ENCODE measurements around the gene RNASE13.

DNA sequence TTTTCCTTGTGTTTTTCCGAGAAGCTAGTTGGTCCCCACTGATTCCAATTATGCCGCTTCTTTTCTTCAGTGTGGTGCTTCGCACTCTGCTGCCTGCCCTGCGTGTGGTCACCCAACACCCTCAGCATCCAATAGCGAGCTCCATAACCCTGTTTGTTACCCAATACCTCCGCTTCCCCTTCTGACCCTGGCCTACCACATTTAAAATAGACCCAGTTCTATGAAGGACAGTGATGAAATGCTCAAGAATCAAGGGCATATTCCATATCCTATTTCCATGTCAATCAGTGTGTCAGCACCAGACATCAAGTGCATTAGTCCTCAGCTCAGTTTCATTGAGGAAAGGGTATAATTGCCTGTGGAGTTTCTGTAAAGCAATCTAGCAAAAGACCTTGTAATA is 19.3 kb downstream of the RNASE13 start:
- TF ChIP-seq POLR2AphosphoS5 (IDR thresholded peaks at IDR 0.05; ENCODE audit: low read depth, low read length) (no peak), POLR2A (IDR thresholded peaks at IDR 0.05; ENCODE audit: low read depth, low read length) (no peak), TAF1 (IDR thresholded peaks at IDR 0.05; ENCODE audit: low read depth, low read length) (no peak), POU2F2 (IDR thresholded peaks at IDR 0.05; ENCODE audit: low read depth, low read length) (no peak), SPI1 (IDR thresholded peaks at IDR 0.05; ENCODE audit: low read depth, low read length) (no peak), PAX5 (IDR thresholded peaks at IDR 0.05; ENCODE audit: insufficient read depth, low read length, severe bottlenecking) (no peak)
